ENCODE results near the gene COL15A1. TPM values are rescaled to one million over a fixed set of nuclear protein-coding genes. Genes with fewer than 3 reads are reported as not detected.

Gene COL15A1
- total and polyA plus RNA-seq, 4 donors: 6.3 to 126 (median 36.4) TPM

DNA sequence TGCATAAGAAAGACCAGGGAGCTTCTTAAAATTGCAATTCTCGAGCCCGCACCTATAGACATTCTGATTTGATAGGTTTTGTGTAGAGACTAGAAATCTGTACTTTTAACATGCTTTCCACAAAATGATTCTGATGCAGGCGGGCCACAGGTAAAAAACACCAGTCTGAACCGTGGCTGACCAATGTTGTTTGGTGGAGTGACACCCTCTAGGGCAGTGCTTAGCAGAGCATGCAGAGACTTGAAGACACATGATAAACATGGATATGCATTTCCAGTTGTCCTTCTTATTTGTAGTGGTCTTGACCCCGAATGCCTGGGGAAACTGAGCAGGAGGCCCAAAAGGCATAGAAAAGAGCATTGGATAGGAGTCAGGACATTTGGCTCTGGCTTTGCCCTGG lies 10.5 kb upstream of the COL15A1 start:
- DNase-seq (no peak), ATAC-seq (ENCODE audit: low FRiP score) (no peak)
- Histone ChIP-seq H3K27me3 (ENCODE audit: control insufficient read depth in 1 of 2, insufficient read depth in 2 of 2, low read length in 1 of 2) (no peaks in the 10 kb centered on the region), H3K36me3 (ENCODE audit: control insufficient read depth in 1 of 2, insufficient read depth in 2 of 2, low read length in 1 of 2) (no peaks in the 10 kb centered on the region), H3K4me1 (ENCODE audit: control insufficient read depth in 1 of 2, insufficient read depth in 2 of 2, low read length in 2 of 2) (no peaks in the 10 kb centered on the region), H3K4me3 (ENCODE audit: low read length in 2 of 2) (no peak overlapping the region), H3K27ac (ENCODE audit: low read depth in 1 of 2, low read length in 2 of 2) (no peak overlapping the region), H3K9me3 (ENCODE audit: control insufficient read depth, low read length) (no peaks in the 10 kb centered on the region)
- intact Hi-C loops (cut with DNase I): no loop called here
- WGBS, 2 donors: 94 to 96% methylated on average over 5 of the region's 5 CpGs

DNA sequence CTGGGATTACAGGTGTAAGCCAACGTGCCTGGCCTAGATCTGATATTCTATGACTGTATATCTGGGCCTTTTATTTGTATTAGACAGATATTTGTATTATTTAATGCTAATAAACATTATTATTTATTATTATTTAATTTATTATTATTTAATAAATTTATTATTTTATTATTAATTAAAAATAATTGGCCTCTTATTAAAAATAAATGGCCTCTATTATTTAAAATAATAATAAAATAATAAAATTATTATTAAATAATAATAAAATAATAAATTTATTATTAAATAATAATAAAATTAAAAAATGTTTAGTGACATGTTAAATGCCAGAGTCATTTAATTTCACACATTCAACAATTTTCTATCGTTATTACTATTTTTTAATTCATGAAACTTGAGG lies 9.8 kb upstream of the COL15A1 start:
- DNase-seq (no peak), ATAC-seq (ENCODE audit: low FRiP score) (no peak)
- H3K4me3 ChIP-seq (ENCODE audit: low read length in 2 of 2): no peak overlapping the region
- no peaks in the 10 kb centered on the region for H3K27me3 ChIP-seq (ENCODE audit: control insufficient read depth in 1 of 2, insufficient read depth in 2 of 2, low read length in 1 of 2)
- no peaks in the 10 kb centered on the region for H3K9me3 ChIP-seq (ENCODE audit: control insufficient read depth, low read length)
- intact Hi-C loops (cut with DNase I): no loop called here
- 77 to 97% methylated on average over 2 of the region's 2 CpGs for WGBS, 2 donors
- H3K36me3 ChIP-seq (ENCODE audit: control insufficient read depth in 1 of 2, insufficient read depth in 2 of 2, low read length in 1 of 2): no peaks in the 10 kb centered on the region
- no peak overlapping the region for H3K27ac ChIP-seq (ENCODE audit: low read depth in 1 of 2, low read length in 2 of 2)
- H3K4me1 ChIP-seq (ENCODE audit: control insufficient read depth in 1 of 2, insufficient read depth in 2 of 2, low read length in 2 of 2): no peaks in the 10 kb centered on the region

DNA sequence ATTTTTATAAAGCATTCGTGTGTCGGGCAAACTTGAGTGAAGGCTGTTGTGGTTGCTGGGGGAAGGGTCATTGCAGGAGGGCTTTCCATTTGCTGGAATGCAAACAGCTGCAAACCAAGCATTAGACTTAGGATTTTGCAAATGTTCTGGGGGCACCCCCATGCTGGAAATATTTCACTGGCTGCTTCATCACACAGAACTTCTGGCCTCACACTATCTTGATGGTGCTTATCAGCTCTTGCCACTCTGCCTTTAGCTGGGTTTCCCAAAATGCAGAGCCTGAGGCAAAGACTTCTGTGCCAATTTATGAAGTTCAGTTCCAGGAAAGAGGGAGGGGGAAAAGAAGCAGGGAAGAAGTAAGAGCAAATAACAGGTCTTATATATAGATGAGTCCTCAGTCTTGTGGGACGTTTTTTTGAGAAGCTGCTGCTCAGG lies 8.6 kb upstream of the COL15A1 start:
- Histone ChIP-seq H3K36me3 (ENCODE audit: control insufficient read depth in 1 of 2, insufficient read depth in 2 of 2, low read length in 1 of 2) (no peaks in the 10 kb centered on the region), H3K9me3 (ENCODE audit: control insufficient read depth, low read length) (no peaks in the 10 kb centered on the region), H3K27ac (ENCODE audit: low read depth in 1 of 2, low read length in 2 of 2) (no peak overlapping the region), H3K4me1 (ENCODE audit: control insufficient read depth in 1 of 2, insufficient read depth in 2 of 2, low read length in 2 of 2) (no peaks in the 10 kb centered on the region), H3K27me3 (ENCODE audit: control insufficient read depth in 1 of 2, insufficient read depth in 2 of 2, low read length in 1 of 2) (no peaks in the 10 kb centered on the region), H3K4me3 (ENCODE audit: low read length in 2 of 2) (no peak overlapping the region)
- 17 to 22% methylated on average over 3 of the region's 3 CpGs for WGBS, 2 donors
- intact Hi-C loops (cut with DNase I): no loop called here
- DNase-seq (no peak), ATAC-seq (ENCODE audit: low FRiP score) (no peak)

DNA sequence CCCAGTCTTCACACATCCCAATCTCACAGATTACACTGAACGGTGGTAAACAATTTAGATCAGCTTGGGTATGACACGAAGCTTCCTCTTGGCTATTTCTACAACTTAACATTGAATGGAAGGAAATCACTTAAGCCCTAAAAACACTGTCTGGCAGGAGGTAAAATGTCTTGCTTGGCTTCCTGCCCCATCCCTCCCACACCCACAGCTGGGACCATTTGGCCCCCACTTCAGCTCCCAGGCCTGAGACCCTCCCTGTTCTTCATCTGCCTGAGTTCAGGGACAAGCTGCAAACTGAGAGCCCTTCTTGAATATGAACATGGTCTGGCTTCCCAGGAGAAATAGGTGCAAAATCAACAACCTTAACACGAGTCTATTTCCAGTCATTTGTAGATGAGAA lies 3.4 kb upstream of the COL15A1 start:
- ATAC-seq (ENCODE audit: low FRiP score): no peak
- WGBS, 2 donors: 60 to 70% methylated on average over 3 of the region's 3 CpGs

DNA sequence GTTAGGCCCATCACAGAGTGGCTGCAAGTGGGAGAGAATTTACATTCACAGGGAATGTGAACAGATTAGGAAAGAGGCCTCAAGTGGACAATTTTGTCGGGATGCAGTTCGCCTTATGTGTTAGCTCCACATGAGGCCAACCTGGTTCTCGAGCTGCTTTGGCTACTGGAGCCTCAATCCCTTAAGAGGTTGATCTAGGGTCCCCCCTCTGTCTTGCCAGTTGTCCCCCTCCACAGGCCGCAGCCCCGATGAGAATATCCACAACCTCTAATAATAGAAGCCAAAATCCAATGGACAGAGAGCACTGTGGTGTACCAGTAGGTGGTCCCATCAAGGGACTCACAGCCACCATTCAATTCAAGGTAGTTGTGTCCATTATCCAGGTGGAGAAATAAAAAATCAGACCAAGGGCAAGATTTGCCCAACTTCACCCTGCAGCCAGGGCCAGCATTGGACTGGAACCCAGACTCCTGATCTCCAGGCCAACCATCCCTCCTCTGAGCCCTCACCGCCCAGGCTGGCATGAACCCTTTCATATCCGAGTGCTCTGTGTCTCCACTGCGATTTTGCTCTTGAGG lies 1.7 kb upstream of the COL15A1 start:
- no peak overlapping the region for H3K27ac ChIP-seq (ENCODE audit: low read depth in 1 of 2, low read length in 2 of 2)
- no peaks in the 10 kb centered on the region for H3K9me3 ChIP-seq (ENCODE audit: control insufficient read depth, low read length)
- no peak for ATAC-seq (ENCODE audit: low FRiP score)
- WGBS, 2 donors: 87 to 92% methylated on average over 8 of the region's 8 CpGs
- no peaks in the 10 kb centered on the region for H3K4me1 ChIP-seq (ENCODE audit: control insufficient read depth in 1 of 2, insufficient read depth in 2 of 2, low read length in 2 of 2)
- no peaks in the 10 kb centered on the region for H3K27me3 ChIP-seq (ENCODE audit: control insufficient read depth in 1 of 2, insufficient read depth in 2 of 2, low read length in 1 of 2)
- intact Hi-C loops (cut with DNase I): no loop called here
- H3K4me3 ChIP-seq (ENCODE audit: low read length in 2 of 2): no peak overlapping the region
- H3K36me3 ChIP-seq (ENCODE audit: control insufficient read depth in 1 of 2, insufficient read depth in 2 of 2, low read length in 1 of 2): no peaks in the 10 kb centered on the region
- DNase-seq: no peak

More for the DNA sequence above, 3.4 kb upstream of the COL15A1 start:
- no peaks in the 10 kb centered on the region for H3K9me3 ChIP-seq (ENCODE audit: control insufficient read depth, low read length)
- no peak overlapping the region for H3K27ac ChIP-seq (ENCODE audit: low read depth in 1 of 2, low read length in 2 of 2)
- no peaks in the 10 kb centered on the region for H3K27me3 ChIP-seq (ENCODE audit: control insufficient read depth in 1 of 2, insufficient read depth in 2 of 2, low read length in 1 of 2)
- H3K36me3 ChIP-seq (ENCODE audit: control insufficient read depth in 1 of 2, insufficient read depth in 2 of 2, low read length in 1 of 2): no peaks in the 10 kb centered on the region
- no peaks in the 10 kb centered on the region for H3K4me1 ChIP-seq (ENCODE audit: control insufficient read depth in 1 of 2, insufficient read depth in 2 of 2, low read length in 2 of 2)
- no peak overlapping the region for H3K4me3 ChIP-seq (ENCODE audit: low read length in 2 of 2)
- DNase-seq: no peak
- intact Hi-C loops (cut with DNase I): no loop called here

DNA sequence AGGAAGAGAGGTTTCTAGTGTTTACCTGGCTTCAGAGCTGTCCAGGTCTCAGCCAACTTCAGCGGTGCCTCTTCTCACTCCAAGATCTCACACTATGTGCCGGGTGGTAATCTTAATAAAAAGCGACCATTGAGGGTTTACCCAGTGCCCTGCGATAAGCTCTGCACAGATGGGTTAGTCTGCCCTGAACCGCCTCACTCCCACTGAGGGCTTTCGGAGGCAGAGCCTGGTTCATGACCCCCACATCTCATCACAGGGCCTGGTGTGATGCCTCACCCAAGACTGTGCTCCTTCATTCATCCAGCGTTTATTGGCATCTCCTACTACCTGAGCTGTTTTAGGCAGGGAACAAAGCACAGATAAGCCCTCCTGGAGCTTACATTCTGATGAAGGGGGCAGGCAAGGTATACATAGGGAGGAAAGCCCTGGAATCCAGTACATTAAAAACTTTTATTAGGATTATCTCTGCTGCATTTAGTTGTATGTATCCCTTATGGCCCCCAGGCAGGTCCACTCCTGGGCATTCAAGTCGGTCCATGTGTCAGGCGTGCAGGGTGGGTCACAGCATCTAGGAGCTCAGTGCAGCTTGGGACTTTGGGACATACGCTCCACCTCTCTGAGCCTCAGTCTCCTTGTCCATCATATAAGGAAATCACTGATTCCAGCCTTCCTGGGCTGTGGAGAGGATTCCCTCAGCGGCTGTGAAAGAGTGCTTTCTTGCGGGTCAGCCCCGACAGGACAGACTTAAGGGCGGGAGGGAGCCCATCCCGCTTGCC lies 613 bp upstream of the COL15A1 start:
- no peaks in the 10 kb centered on the region for H3K36me3 ChIP-seq (ENCODE audit: control insufficient read depth in 1 of 2, insufficient read depth in 2 of 2, low read length in 1 of 2)
- 46 to 51% methylated on average over 15 of the region's 15 CpGs for WGBS, 2 donors
- H3K4me3 ChIP-seq (ENCODE audit: low read length in 2 of 2): peak overlapping the region; percentile 39 to 47
- H3K4me1 ChIP-seq (ENCODE audit: control insufficient read depth in 1 of 2, insufficient read depth in 2 of 2, low read length in 2 of 2): no peaks in the 10 kb centered on the region
- DNase-seq: no peak
- H3K27me3 ChIP-seq (ENCODE audit: control insufficient read depth in 1 of 2, insufficient read depth in 2 of 2, low read length in 1 of 2): no peaks in the 10 kb centered on the region
- no peaks in the 10 kb centered on the region for H3K9me3 ChIP-seq (ENCODE audit: control insufficient read depth, low read length)
- intact Hi-C loops (cut with DNase I): no loop called here
- no peak overlapping the region for H3K27ac ChIP-seq (ENCODE audit: low read depth in 1 of 2, low read length in 2 of 2)
- ATAC-seq (ENCODE audit: low FRiP score): no peak

DNA sequence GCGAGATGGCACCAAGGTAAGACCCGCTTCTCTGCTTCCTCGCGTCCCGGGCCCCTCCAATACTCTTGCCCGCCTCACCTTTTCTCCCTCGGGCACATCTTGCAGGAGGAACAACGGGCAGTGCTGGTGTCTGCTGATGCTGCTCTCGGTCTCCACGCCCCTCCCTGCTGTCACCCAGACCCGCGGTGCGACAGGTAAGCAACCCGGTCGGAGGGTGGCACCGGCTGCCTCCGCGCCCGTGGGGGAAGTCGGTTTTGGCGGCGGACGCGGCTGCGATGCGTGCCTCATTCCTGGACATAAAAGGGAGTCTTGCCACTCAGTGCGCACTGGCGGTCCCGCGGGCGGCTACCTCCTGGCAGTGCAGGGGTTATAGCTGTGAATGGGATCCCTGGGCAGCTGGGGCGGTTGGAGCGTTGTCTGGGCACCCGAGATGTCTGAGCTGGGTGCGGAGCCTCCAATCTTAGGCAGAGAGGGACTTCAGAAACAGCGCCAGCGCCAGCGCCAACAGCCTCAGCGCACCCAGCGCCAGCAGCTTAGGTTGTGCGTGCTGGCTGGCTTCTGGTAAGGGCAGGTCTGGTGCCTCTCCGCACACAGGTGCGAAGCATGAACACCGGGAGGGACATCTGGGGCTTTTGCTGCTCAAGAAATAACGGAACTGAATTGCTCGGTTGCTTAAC lies 488 bp downstream of the COL15A1 start:
- intact Hi-C loops (cut with DNase I): no loop called here
- H3K36me3 ChIP-seq (ENCODE audit: control insufficient read depth in 1 of 2, insufficient read depth in 2 of 2, low read length in 1 of 2): no peaks in the 10 kb centered on the region
- peak overlapping the region; percentile 39 to 47 for H3K4me3 ChIP-seq (ENCODE audit: low read length in 2 of 2)
- no peaks in the 10 kb centered on the region for H3K4me1 ChIP-seq (ENCODE audit: control insufficient read depth in 1 of 2, insufficient read depth in 2 of 2, low read length in 2 of 2)
- ATAC-seq (ENCODE audit: low FRiP score) (peak; percentile 63), DNase-seq (peak; percentile 57 to 85)
- WGBS, 2 donors: 0 to 1% methylated on average over 46 of the region's 46 CpGs
- H3K9me3 ChIP-seq (ENCODE audit: control insufficient read depth, low read length): no peaks in the 10 kb centered on the region
- H3K27me3 ChIP-seq (ENCODE audit: control insufficient read depth in 1 of 2, insufficient read depth in 2 of 2, low read length in 1 of 2): no peaks in the 10 kb centered on the region
- peak overlapping the region in 1 of 2 donors; percentile 4 for H3K27ac ChIP-seq (ENCODE audit: low read depth in 1 of 2, low read length in 2 of 2)

DNA sequence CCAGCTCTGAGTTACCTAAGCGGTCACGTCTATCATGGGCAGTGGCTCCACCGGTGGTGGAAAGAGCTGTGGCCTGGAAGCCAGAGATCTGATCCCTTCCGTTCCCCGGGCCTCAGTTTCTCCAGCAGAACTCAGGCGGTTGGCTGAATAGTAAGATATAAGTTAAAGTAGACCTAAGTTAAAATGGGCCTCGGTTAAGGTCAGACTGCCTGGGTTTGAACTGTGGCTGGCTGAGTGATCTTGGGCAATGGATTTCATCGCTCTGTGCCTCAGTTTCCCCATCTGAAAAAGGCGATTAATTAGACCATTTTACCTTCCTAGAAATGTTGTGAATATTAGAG lies 997 bp downstream of the COL15A1 start:
- ATAC-seq (ENCODE audit: low FRiP score) (peak; percentile 39), DNase-seq (no peak)
- H3K4me3 ChIP-seq (ENCODE audit: low read length in 2 of 2): peak overlapping the region in 1 of 2 donors; percentile 47
- H3K27ac ChIP-seq (ENCODE audit: low read depth in 1 of 2, low read length in 2 of 2): no peak overlapping the region
- H3K36me3 ChIP-seq (ENCODE audit: control insufficient read depth in 1 of 2, insufficient read depth in 2 of 2, low read length in 1 of 2): no peaks in the 10 kb centered on the region
- intact Hi-C loops (cut with DNase I): no loop called here
- WGBS, 2 donors: 27 to 35% methylated on average over 9 of the region's 9 CpGs
- no peaks in the 10 kb centered on the region for H3K27me3 ChIP-seq (ENCODE audit: control insufficient read depth in 1 of 2, insufficient read depth in 2 of 2, low read length in 1 of 2)
- H3K9me3 ChIP-seq (ENCODE audit: control insufficient read depth, low read length): no peaks in the 10 kb centered on the region
- H3K4me1 ChIP-seq (ENCODE audit: control insufficient read depth in 1 of 2, insufficient read depth in 2 of 2, low read length in 2 of 2): no peaks in the 10 kb centered on the region

DNA sequence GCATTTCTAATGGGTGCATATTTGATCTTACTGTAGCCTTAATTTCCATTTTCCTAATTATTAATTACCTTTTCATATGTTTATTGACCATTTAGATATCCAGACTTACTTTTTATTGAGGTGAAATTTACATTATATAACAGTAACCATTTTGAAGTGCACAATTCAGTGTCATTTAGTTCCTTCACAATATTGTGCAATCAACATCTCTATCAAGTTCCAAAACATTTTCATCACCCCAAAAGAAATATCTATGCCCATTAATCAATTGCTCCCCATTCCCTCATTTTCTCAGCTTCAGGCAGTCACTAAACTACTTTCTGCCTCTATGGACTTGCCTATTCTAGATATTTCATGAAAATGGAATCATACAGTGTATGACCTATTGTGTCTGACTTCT lies 5.9 kb downstream of the COL15A1 start:
- no peak for ATAC-seq (ENCODE audit: low FRiP score)
- H3K27me3 ChIP-seq (ENCODE audit: control insufficient read depth in 1 of 2, insufficient read depth in 2 of 2, low read length in 1 of 2): no peaks in the 10 kb centered on the region
- H3K36me3 ChIP-seq (ENCODE audit: control insufficient read depth in 1 of 2, insufficient read depth in 2 of 2, low read length in 1 of 2): no peaks in the 10 kb centered on the region
- H3K27ac ChIP-seq (ENCODE audit: low read depth in 1 of 2, low read length in 2 of 2): no peak overlapping the region
- H3K4me1 ChIP-seq (ENCODE audit: control insufficient read depth in 1 of 2, insufficient read depth in 2 of 2, low read length in 2 of 2): no peaks in the 10 kb centered on the region
- no peaks in the 10 kb centered on the region for H3K9me3 ChIP-seq (ENCODE audit: control insufficient read depth, low read length)
- intact Hi-C loops (cut with DNase I): no loop called here
- no peak overlapping the region for H3K4me3 ChIP-seq (ENCODE audit: low read length in 2 of 2)
- DNase-seq: no peak
